Measurements from ENCODE around the gene CCNI2. TPM values are rescaled to one million over a fixed set of nuclear protein-coding genes. Genes with fewer than 3 reads are reported as not detected.
A peak's percentile ranks its signal among the peaks of the same experiment; 100 is the strongest.

CCNI2 gene
- total RNA-seq, 1 experiment from 2014 or later = not detected

- DNase-seq (ENCODE audit: low read depth, low spot score) = no peak
- in situ Hi-C loops (cut with HindIII; ENCODE audit: low pct_unique_long_range_greater_than_20kb, low sequenced_read_pairs) = no loop called here
Observed at GRCh38 chr5:132747616-132748440, 602 bp downstream of the CCNI2 start.

- in situ Hi-C loops (cut with HindIII; ENCODE audit: low pct_unique_long_range_greater_than_20kb, low sequenced_read_pairs) = no loop called here
- no peak for DNase-seq (ENCODE audit: low read depth, low spot score)
Observed at GRCh38 chr5:132748522-132749000, 1.3 kb downstream of the CCNI2 start.

- in situ Hi-C loops (cut with HindIII; ENCODE audit: low pct_unique_long_range_greater_than_20kb, low sequenced_read_pairs) = no loop called here
- no peak for DNase-seq (ENCODE audit: low read depth, low spot score)
Observed at GRCh38 chr5:132749506-132749905, 2.3 kb downstream of the CCNI2 start.

- DNase-seq (ENCODE audit: low read depth, low spot score) = no peak
- in situ Hi-C loops (cut with HindIII; ENCODE audit: low pct_unique_long_range_greater_than_20kb, low sequenced_read_pairs) = no loop called here
Observed at GRCh38 chr5:132750471-132751230, 3.4 kb downstream of the CCNI2 start.

GRCh38 chr5:132751444-132751843 lies 4.2 kb downstream of the CCNI2 start:
- peak; percentile 32 for DNase-seq (ENCODE audit: low read depth, low spot score)
- in situ Hi-C loops (cut with HindIII; ENCODE audit: low pct_unique_long_range_greater_than_20kb, low sequenced_read_pairs) = no loop called here

- in situ Hi-C loops (cut with HindIII; ENCODE audit: low pct_unique_long_range_greater_than_20kb, low sequenced_read_pairs) = no loop called here
- DNase-seq (ENCODE audit: low read depth, low spot score) = no peak
Observed at GRCh38 chr5:132751971-132752580, 4.8 kb downstream of the CCNI2 start.

GRCh38 chr5:132752581-132753125 lies 5.4 kb downstream of the CCNI2 start:
- in situ Hi-C loops (cut with HindIII; ENCODE audit: low pct_unique_long_range_greater_than_20kb, low sequenced_read_pairs) = no loop called here
- no peak for DNase-seq (ENCODE audit: low read depth, low spot score)

- peak; percentile 32 for DNase-seq (ENCODE audit: low read depth, low spot score)
- in situ Hi-C loops (cut with HindIII; ENCODE audit: low pct_unique_long_range_greater_than_20kb, low sequenced_read_pairs) = no loop called here
Observed at GRCh38 chr5:132753135-132753987, 6.1 kb downstream of the CCNI2 start.

- DNase-seq (ENCODE audit: low read depth, low spot score) = no peak
- in situ Hi-C loops (cut with HindIII; ENCODE audit: low pct_unique_long_range_greater_than_20kb, low sequenced_read_pairs) = no loop called here
Observed at GRCh38 chr5:132754111-132754510, 6.9 kb downstream of the CCNI2 start.

- DNase-seq (ENCODE audit: low read depth, low spot score) = peak; percentile 49
- in situ Hi-C loops (cut with HindIII; ENCODE audit: low pct_unique_long_range_greater_than_20kb, low sequenced_read_pairs) = no loop called here
Observed at GRCh38 chr5:132754947-132755346, 7.7 kb downstream of the CCNI2 start.

- no peak for DNase-seq (ENCODE audit: low read depth, low spot score)
- in situ Hi-C loops (cut with HindIII; ENCODE audit: low pct_unique_long_range_greater_than_20kb, low sequenced_read_pairs) = no loop called here
Observed at GRCh38 chr5:132756542-132756941, 9.3 kb downstream of the CCNI2 start.

GRCh38 chr5:132758451-132758850 lies 11.2 kb downstream of the CCNI2 start:
- DNase-seq (ENCODE audit: low read depth, low spot score) = no peak
- in situ Hi-C loops (cut with HindIII; ENCODE audit: low pct_unique_long_range_greater_than_20kb, low sequenced_read_pairs) = no loop called here

GRCh38 chr5:132759114-132760048 lies 12.2 kb downstream of the CCNI2 start:
- in situ Hi-C loops (cut with HindIII; ENCODE audit: low pct_unique_long_range_greater_than_20kb, low sequenced_read_pairs) = no loop called here
- no peak for DNase-seq (ENCODE audit: low read depth, low spot score)

- in situ Hi-C loops (cut with HindIII; ENCODE audit: low pct_unique_long_range_greater_than_20kb, low sequenced_read_pairs) = no loop called here
- DNase-seq (ENCODE audit: low read depth, low spot score) = no peak
Observed at GRCh38 chr5:132760049-132760420, 12.8 kb downstream of the CCNI2 start.

- DNase-seq (ENCODE audit: low read depth, low spot score) = no peak
- in situ Hi-C loops (cut with HindIII; ENCODE audit: low pct_unique_long_range_greater_than_20kb, low sequenced_read_pairs) = no loop called here
Observed at GRCh38 chr5:132760601-132761317, 13.5 kb downstream of the CCNI2 start.
